Measurements from ENCODE around the gene SLC35F3.

Gene SLC35F3

DNA sequence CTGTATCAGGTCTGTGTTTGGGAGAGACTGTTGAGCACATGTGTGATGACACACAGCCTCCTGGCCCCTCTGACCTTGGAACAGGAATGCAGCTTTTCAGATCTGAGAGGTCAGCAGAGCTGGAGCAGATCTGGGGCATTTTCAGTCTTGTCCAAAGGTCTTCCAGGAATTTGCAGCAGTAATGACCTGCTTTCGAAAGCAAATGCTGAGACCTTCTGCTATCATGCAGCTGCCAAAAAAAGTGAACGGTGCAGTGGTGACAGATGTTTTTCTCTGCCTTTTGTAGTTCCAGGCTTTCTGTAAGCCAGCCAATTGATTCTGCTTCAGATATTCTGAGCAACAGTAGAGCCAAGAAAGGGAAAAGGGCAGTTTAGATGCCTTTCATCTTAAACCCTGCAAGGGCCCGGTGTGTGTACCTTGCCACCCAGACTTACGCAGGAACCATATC, 331.0 kb downstream of the SLC35F3 start:
- no peak for TF ChIP-seq EGR1 (IDR thresholded peaks at IDR 0.05)
- no peak for TF ChIP-seq FOXM1 (IDR thresholded peaks at IDR 0.05; ENCODE audit: borderline replicate concordance, low read depth)
- no peak for TF ChIP-seq MAX (IDR thresholded peaks at IDR 0.05)
- no peak for TF ChIP-seq EP300 (IDR thresholded peaks at IDR 0.05; ENCODE audit: borderline replicate concordance)
- TF ChIP-seq CEBPB (IDR thresholded peaks at IDR 0.05): no peak
- TF ChIP-seq TEAD4 (IDR thresholded peaks at IDR 0.05): no peak
- no peak for TF ChIP-seq YY1 (IDR thresholded peaks at IDR 0.05; ENCODE audit: low read depth)
- no peak for TF ChIP-seq ZBTB7A (IDR thresholded peaks at IDR 0.05; ENCODE audit: low read depth)
- TF ChIP-seq RAD21 (IDR thresholded peaks at IDR 0.05; ENCODE audit: low read depth): no peak
- no peak for TF ChIP-seq CREB1 (IDR thresholded peaks at IDR 0.05; ENCODE audit: low read depth)
- TF ChIP-seq, protein P1, sequence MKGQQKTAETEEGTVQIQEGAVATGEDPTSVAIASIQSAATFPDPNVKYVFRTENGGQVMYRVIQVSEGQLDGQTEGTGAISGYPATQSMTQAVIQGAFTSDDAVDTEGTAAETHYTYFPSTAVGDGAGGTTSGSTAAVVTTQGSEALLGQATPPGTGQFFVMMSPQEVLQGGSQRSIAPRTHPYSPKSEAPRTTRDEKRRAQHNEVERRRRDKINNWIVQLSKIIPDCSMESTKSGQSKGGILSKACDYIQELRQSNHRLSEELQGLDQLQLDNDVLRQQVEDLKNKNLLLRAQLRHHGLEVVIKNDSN (IDR thresholded peaks at IDR 0.05): no peak
- no peak for TF ChIP-seq NFIC (IDR thresholded peaks at IDR 0.05)
- no peak for TF ChIP-seq TCF12 (IDR thresholded peaks at IDR 0.05; ENCODE audit: low read depth)
- TF ChIP-seq TAF1 (IDR thresholded peaks at IDR 0.05; ENCODE audit: low read depth): no peak
- no peak for TF ChIP-seq REST (IDR thresholded peaks at IDR 0.05; ENCODE audit: low read depth)

DNA sequence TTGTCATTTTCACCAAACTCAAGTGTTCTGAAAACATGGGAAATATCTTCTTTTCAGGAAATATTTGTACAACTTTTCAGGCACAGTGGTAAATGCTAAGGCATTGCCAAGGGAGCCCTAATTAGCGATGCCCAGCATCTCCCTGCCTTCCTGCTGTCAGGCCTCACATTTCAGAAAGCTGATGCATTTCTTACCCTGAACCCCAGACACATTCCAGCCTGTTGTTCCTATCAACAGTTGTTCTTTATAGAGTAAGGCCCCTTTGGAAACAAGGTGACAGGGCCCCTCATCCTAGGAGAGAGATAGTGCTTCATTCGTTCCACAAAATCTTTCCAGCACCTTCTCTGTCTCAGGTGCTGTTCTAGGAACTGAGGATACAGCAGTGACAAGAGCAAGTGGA, 332.9 kb downstream of the SLC35F3 start:
- no peak for TF ChIP-seq MAX (IDR thresholded peaks at IDR 0.05)
- no peak for TF ChIP-seq TCF12 (IDR thresholded peaks at IDR 0.05; ENCODE audit: low read depth)
- TF ChIP-seq CREB1 (IDR thresholded peaks at IDR 0.05; ENCODE audit: low read depth): no peak
- no peak for TF ChIP-seq ZBTB7A (IDR thresholded peaks at IDR 0.05; ENCODE audit: low read depth)
- no peak for TF ChIP-seq RAD21 (IDR thresholded peaks at IDR 0.05; ENCODE audit: low read depth)
- TF ChIP-seq CEBPB (IDR thresholded peaks at IDR 0.05): no peak

DNA sequence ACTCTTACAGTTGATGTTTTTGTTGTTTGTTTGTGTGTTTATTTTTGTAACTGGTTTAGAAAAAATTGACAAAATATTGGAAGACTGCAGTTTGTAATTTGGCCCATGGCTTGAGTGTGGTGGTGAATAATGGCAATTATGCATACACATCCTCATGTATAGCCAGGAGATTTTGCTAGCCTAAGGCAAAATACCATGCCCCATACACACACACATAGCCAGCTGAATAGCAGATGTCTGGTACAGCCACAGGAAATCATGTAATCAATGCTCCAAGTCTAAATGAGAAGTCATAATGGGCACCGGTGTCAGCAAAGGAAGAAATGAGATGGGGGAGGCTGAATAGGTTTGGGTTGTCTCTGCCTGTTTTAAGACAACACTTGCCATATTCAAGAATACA, 333.6 kb downstream of the SLC35F3 start:
- TF ChIP-seq ZBTB7A (IDR thresholded peaks at IDR 0.05; ENCODE audit: low read depth) (no peak), CEBPB (IDR thresholded peaks at IDR 0.05) (no peak), NFIC (IDR thresholded peaks at IDR 0.05) (no peak), TEAD4 (IDR thresholded peaks at IDR 0.05) (no peak), REST (IDR thresholded peaks at IDR 0.05; ENCODE audit: low read depth) (no peak)
- TF ChIP-seq, protein P1 (IDR thresholded peaks at IDR 0.05): no peak

DNA sequence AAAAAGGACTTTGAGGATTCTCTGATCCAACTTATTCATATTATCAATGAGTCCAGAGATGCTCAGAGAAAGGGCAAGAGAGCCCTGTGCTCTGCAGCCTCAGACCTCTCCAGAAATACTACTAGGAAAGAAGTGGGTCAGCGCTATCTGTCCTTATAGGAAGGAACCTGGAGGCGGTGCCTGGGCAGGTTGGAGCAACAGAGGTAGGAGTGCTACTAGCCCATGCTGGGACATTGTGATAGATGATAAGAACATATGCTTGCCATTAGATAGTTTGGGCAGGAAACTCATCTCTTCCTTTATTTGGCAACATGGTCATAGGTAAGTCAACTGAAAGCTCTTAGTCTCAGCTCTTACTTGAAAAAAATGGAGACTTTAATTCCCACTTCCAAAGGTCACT, 335.0 kb downstream of the SLC35F3 start:
- TF ChIP-seq TEAD4 (IDR thresholded peaks at IDR 0.05) (no peak), TAF1 (IDR thresholded peaks at IDR 0.05; ENCODE audit: low read depth) (no peak), EGR1 (IDR thresholded peaks at IDR 0.05) (no peak), RAD21 (IDR thresholded peaks at IDR 0.05; ENCODE audit: low read depth) (no peak), ZBTB7A (IDR thresholded peaks at IDR 0.05; ENCODE audit: low read depth) (no peak), EP300 (IDR thresholded peaks at IDR 0.05; ENCODE audit: borderline replicate concordance) (no peak), CEBPB (IDR thresholded peaks at IDR 0.05) (no peak), FOXM1 (IDR thresholded peaks at IDR 0.05; ENCODE audit: borderline replicate concordance, low read depth) (no peak), MAX (IDR thresholded peaks at IDR 0.05) (no peak), YY1 (IDR thresholded peaks at IDR 0.05; ENCODE audit: low read depth) (no peak), REST (IDR thresholded peaks at IDR 0.05; ENCODE audit: low read depth) (no peak), TCF12 (IDR thresholded peaks at IDR 0.05; ENCODE audit: low read depth) (no peak)
- TF ChIP-seq, protein P1 (IDR thresholded peaks at IDR 0.05): no peak

Data from Ishikawa (cell line).